Karpas-422 (cell line): ENCODE results near the gene OR2J2. TPM values are rescaled to one million over a fixed set of nuclear protein-coding genes. Genes with fewer than 3 reads are reported as not detected.
"Not testable (repeated sequence)": the region's sequence is repeated elsewhere in the genome, so short reads cannot be mapped to it uniquely, and the experiment has no call there.

Experiments
- DNase-seq: peaks from one replicate; pipeline ENCODE4 v3.0.0-alpha.2; 2015
- H2AFZ ChIP-seq: fragments of 200-600 bp; sonication (generic); 2 replicates; pipeline ENCODE4 v1.6.1; 2014; ENCODE audit warnings: antibody characterized with exemption, low read length, mixed read lengths
- H3K27ac ChIP-seq: fragments of 200-600 bp; sonication (generic); 2 replicates; pipeline ENCODE4 v1.5.1; 2014; ENCODE audit warnings: mild to moderate bottlenecking, low read length, moderate library complexity
- H3K27me3 ChIP-seq: fragments of 200-600 bp; sonication (generic); 2 replicates; pipeline ENCODE4 v1.6.1; 2014; ENCODE audit warnings: low read length, mixed read lengths
- H3K36me3 ChIP-seq: fragments of 200-600 bp; sonication (generic); 2 replicates; pipeline ENCODE4 v1.6.1; 2014; ENCODE audit warnings: low read length, mixed read lengths; ENCODE audit not compliant: insufficient read depth
- H3K4me1 ChIP-seq: fragments of 200-600 bp; sonication (generic); 2 replicates; pipeline ENCODE4 v1.6.1; 2014; ENCODE audit warnings: mild to moderate bottlenecking, low read length, mixed read lengths
- H3K4me2 ChIP-seq: fragments of 200-600 bp; sonication (generic); 2 replicates; pipeline ENCODE4 v1.6.1; 2014; ENCODE audit warnings: low read length, low read depth, mild to moderate bottlenecking; ENCODE audit not compliant: poor library complexity, severe bottlenecking
- H3K4me3 ChIP-seq: fragments of 200-600 bp; sonication (generic); 2 replicates; pipeline ENCODE4 v1.5.1; 2014; ENCODE audit warnings: mild to moderate bottlenecking, antibody characterized with exemption, low read length, mixed read lengths
- H3K79me2 ChIP-seq: fragments of 200-600 bp; sonication (generic); 2 replicates; pipeline ENCODE4 v1.6.1; 2014; ENCODE audit warnings: mild to moderate bottlenecking, low read length, mixed read lengths
- H3K9ac ChIP-seq: fragments of 200-600 bp; sonication (generic); 2 replicates; pipeline ENCODE4 v1.6.0; 2014; ENCODE audit warnings: low read length
- H3K9me2 ChIP-seq: fragments of 200-600 bp; sonication (generic), shearing (Covaris generic); replicated peaks from 2 replicates; pipeline ENCODE4 v1.6.0; 2014; ENCODE audit warnings: mild to moderate bottlenecking, low read length, moderate library complexity; ENCODE audit not compliant: insufficient read depth
- H3K9me3 ChIP-seq: fragments of 300-700, 200-600 bp; sonication (generic); 2 replicates; pipeline ENCODE4 v1.6.1; 2014; ENCODE audit warnings: low read length, mixed read lengths
- H4K20me1 ChIP-seq: fragments of 200-600 bp; sonication (generic); 2 replicates; pipeline ENCODE4 v1.6.1; 2014; ENCODE audit warnings: mild to moderate bottlenecking, antibody characterized with exemption, low read length, low read depth; ENCODE audit not compliant: insufficient read depth
- total RNA-seq: library from RNA; depleted of rRNA; stranded (reverse); fragments of >200 nt; shearing (Covaris generic); gene quantifications from 2 replicates; pipeline ENCODE4 v1.2.3, GENCODE V29; 2014; ENCODE audit warnings: low replicate concordance

The OR2J2 gene
- total RNA-seq, 1 experiment from 2014 or later: not detected

DNA sequence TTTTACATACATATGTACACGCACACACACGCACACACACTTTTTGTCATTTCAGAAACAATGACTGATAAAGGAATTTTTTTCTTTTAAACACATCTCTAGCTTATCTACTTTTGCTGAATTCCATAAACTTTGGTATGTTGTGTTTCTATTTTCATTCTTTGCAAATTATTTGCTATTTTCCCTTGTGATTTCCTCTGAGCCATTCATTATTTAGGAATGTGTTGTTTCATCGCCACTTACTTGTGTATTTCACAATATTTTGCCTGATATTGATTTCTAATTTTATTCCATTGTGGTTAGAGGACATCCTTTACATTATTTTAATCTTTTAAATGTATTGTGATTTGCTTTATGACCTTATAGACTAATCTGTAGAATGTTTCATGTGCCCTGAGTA is 23.6 kb upstream of the OR2J2 start:
- no peaks in the 10 kb centered on the region for H3K27me3 ChIP-seq
- no peak overlapping the region for H3K27ac ChIP-seq

DNA sequence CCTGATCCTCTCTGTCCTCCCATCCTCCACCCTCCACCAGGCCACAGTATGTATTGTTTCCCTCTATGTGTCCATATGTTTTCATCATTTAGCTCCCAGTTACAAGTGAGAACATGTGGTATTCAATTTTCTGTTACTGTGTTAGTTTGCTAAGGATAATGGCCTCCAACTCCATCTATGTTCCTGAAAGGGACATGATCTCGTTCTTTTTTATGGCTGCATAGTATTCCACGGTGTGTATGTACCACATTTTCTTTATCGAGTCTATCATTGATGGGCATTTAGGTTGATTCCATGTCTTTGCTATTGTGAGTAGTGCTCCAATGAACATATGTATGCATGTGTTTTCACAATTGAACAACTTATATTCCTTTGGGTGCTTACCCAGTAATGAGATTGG is 21.3 kb upstream of the OR2J2 start:
- H3K9me2 ChIP-seq, H3K27ac ChIP-seq, H3K4me1 ChIP-seq, DNase-seq, H2AFZ ChIP-seq, H3K36me3 ChIP-seq, H3K9ac ChIP-seq, H3K4me2 ChIP-seq, H3K4me3 ChIP-seq, H3K9me3 ChIP-seq, H3K79me2 ChIP-seq, H3K27me3 ChIP-seq, H4K20me1 ChIP-seq: not testable (repeated sequence)

More for the DNA sequence above, 23.6 kb upstream of the OR2J2 start:
- H3K9me2 ChIP-seq: no peaks in the 10 kb centered on the region
- no peaks in the 10 kb centered on the region for H3K4me1 ChIP-seq
- H4K20me1 ChIP-seq: no peaks in the 10 kb centered on the region
- H3K79me2 ChIP-seq: no peaks in the 10 kb centered on the region
- no peak for DNase-seq
- no peak overlapping the region for H3K4me2 ChIP-seq
- no peak overlapping the region for H2AFZ ChIP-seq
- H3K36me3 ChIP-seq: no peaks in the 10 kb centered on the region
- H3K4me3 ChIP-seq: no peak overlapping the region
- no peaks in the 10 kb centered on the region for H3K9me3 ChIP-seq
- H3K9ac ChIP-seq: no peak overlapping the region

DNA sequence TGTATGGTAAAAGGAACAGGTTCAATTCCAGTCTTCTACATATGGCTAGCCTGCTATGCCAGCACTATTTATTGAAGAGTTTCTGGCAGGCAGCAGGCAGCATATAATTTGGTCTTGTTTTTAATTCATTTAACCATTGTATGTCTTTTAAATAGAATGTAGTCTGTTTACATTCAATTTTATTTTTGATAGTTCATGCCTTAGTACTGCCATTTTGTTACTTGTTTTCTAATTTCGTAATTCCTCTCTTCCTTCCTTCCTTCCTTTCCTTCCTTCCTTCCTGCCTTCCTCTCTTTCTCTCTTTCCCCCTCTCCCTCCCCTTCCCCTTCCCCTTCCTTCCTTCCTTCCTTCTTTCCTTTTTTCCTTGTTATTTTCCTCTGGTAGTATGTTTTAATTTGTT is 17.6 kb upstream of the OR2J2 start:
- H3K4me3 ChIP-seq: no peak overlapping the region
- DNase-seq: no peak

DNA sequence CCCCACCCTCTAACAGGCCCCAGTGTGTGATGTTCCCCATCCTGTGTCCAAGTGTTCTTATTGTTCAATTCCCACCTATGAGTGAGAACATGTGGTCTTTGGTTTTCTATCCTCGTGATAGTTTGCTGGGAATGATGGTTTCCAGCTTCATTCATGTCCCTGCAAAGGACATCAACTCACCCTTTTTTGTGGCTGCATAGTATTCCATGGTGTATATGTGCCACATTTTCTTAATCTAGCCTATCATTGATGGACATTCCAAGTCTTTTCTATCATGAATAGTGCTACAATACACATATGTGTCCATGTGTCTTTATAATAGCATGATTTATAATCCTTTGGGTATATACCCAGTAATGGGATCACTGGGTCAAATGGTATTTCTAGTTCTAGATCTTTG is 15.5 kb upstream of the OR2J2 start:
- not testable (repeated sequence) for H3K9me3 ChIP-seq, H3K27ac ChIP-seq, H3K79me2 ChIP-seq, H3K4me2 ChIP-seq, H2AFZ ChIP-seq, H3K4me1 ChIP-seq, H3K36me3 ChIP-seq, H3K4me3 ChIP-seq, H3K27me3 ChIP-seq, H3K9ac ChIP-seq, H3K9me2 ChIP-seq, DNase-seq, H4K20me1 ChIP-seq

More for the DNA sequence above, 17.6 kb upstream of the OR2J2 start:
- Histone ChIP-seq H2AFZ (no peak overlapping the region), H3K4me2 (no peak overlapping the region), H3K27me3 (no peaks in the 10 kb centered on the region), H3K79me2 (no peaks in the 10 kb centered on the region), H3K4me1 (no peaks in the 10 kb centered on the region), H3K36me3 (no peaks in the 10 kb centered on the region), H3K9me3 (no peaks in the 10 kb centered on the region), H3K9me2 (no peaks in the 10 kb centered on the region), H3K27ac (no peak overlapping the region), H3K9ac (no peak overlapping the region), H4K20me1 (no peaks in the 10 kb centered on the region)

DNA sequence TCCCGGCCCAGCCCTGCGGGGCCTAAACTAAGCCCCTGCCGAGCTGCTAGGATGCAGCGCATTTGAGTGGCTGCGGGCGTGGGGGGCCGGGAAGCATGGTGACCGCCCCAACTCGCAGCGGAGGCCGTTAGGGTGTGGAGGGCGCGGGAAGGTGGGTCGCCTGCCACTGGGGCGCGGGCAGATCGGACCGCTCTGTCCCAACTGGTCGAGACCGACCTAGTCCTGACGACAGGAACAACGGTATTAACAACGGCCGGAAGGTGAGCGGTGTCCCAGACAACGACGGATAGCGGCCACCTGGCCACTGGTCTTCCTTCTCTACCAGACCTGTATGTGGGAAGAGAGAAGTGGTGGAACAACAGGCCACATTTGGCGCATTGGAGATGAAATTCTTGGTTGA is 10.8 kb upstream of the OR2J2 start:
- H3K27me3 ChIP-seq, H3K36me3 ChIP-seq, H3K27ac ChIP-seq, H3K4me1 ChIP-seq, H4K20me1 ChIP-seq, H3K9me3 ChIP-seq, H3K4me2 ChIP-seq, H3K4me3 ChIP-seq, H3K79me2 ChIP-seq, H3K9me2 ChIP-seq, H2AFZ ChIP-seq, DNase-seq, H3K9ac ChIP-seq: not testable (repeated sequence)

DNA sequence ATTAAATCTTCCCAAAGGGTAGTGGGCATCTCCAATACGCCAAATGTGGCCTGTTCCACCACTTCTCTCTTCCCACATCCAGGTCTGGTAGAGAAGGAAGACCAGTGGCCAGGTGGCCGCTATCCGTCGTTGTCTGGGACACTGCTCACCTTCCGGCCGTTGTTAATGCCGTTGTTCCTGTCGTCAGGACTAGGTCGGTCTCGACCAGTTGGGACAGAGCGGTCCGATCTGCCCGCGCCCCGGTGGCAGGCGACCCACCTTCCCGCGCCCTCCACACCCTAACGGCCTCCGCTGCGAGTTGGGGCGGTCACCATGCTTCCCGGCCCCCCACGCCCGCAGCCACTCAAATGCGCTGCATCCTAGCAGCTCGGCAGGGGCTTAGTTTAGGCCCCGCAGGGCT is 5.1 kb upstream of the OR2J2 start:
- H3K9me2 ChIP-seq, H3K4me1 ChIP-seq, H3K36me3 ChIP-seq, H3K4me2 ChIP-seq, H3K4me3 ChIP-seq, H3K79me2 ChIP-seq, H2AFZ ChIP-seq, H3K27ac ChIP-seq, H3K9me3 ChIP-seq, DNase-seq, H3K9ac ChIP-seq, H4K20me1 ChIP-seq, H3K27me3 ChIP-seq: not testable (repeated sequence)

DNA sequence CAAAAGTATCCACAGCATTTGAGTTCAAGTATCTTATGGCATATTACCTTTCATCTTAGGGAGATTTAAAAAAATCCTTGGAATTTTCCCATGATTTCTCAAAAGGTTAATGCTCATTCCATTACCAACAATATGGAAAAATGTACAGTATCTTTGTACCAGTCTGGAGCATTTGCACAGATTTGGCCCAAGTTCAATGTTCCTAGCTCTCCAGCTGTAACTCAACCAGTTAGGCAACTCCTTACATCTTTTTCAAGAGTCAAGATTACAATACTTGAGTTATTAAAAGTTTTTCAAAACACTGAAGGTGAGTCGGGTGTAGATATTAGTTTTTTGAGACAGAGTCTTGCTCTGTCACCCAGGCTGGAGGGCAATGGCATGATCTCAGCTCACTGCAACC is 1.0 kb downstream of the OR2J2 start:
- no peak overlapping the region for H3K27ac ChIP-seq
- no peaks in the 10 kb centered on the region for H3K9me3 ChIP-seq
- H4K20me1 ChIP-seq: no peaks in the 10 kb centered on the region

DNA sequence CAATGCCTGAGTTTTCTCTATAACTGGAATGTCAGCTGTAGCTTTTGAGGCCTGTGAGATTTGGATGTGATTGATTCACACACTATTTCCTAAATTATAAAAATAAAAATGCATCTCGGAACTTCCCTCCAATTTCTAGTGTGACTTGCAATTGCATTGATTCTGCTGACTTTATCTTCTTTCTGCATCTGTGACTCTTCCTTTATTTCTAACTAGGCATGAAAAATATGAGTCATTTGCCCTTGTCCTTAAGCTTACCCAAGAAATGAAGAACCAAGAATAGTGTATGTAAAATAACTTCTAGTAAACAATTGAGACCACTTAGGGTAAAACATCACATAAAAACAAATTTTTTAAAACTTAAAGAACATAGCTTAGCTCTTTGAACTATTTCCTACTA is 12.9 kb downstream of the OR2J2 start:
- no peak overlapping the region for H2AFZ ChIP-seq
- no peaks in the 10 kb centered on the region for H3K27me3 ChIP-seq
- no peak overlapping the region for H3K27ac ChIP-seq
- H3K4me3 ChIP-seq: no peak overlapping the region
- no peaks in the 10 kb centered on the region for H3K4me1 ChIP-seq
- no peaks in the 10 kb centered on the region for H3K36me3 ChIP-seq
- no peaks in the 10 kb centered on the region for H3K79me2 ChIP-seq
- no peaks in the 10 kb centered on the region for H3K9me3 ChIP-seq
- no peak for DNase-seq
- H3K9ac ChIP-seq: no peak overlapping the region
- H4K20me1 ChIP-seq: no peaks in the 10 kb centered on the region
- no peak overlapping the region for H3K4me2 ChIP-seq
- H3K9me2 ChIP-seq: no peaks in the 10 kb centered on the region

More for the DNA sequence above, 1.0 kb downstream of the OR2J2 start:
- Histone ChIP-seq H3K36me3 (no peaks in the 10 kb centered on the region), H2AFZ (no peak overlapping the region), H3K4me1 (no peaks in the 10 kb centered on the region), H3K79me2 (no peaks in the 10 kb centered on the region), H3K4me2 (no peak overlapping the region), H3K4me3 (no peak overlapping the region), H3K9me2 (no peaks in the 10 kb centered on the region), H3K9ac (no peak overlapping the region), H3K27me3 (no peaks in the 10 kb centered on the region)
- no peak for DNase-seq

DNA sequence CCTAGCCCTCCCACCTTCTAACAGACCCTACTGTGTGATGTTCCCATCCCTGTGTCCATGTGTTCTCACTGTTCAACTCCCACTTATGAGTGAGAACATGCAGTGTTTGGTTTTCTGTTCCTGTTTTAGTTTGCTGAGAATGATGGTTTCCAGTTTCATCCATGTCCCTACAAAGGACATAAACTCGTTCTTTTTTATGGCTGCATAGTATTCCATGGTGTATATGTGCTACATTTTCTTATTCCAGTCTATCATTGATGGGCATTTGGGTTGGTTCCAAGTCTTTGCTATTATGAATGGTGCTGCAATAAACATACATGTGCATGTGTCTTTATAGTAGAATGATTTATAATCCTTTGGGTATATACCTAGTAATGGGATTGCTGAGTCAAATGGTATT is 18.0 kb downstream of the OR2J2 start:
- not testable (repeated sequence) for H3K9ac ChIP-seq, DNase-seq

More for the DNA sequence above, 18.0 kb downstream of the OR2J2 start:
- H3K36me3 ChIP-seq, H3K27ac ChIP-seq, H3K9me2 ChIP-seq, H2AFZ ChIP-seq, H3K9me3 ChIP-seq, H3K79me2 ChIP-seq, H3K4me3 ChIP-seq, H3K27me3 ChIP-seq, H3K4me2 ChIP-seq, H3K4me1 ChIP-seq, H4K20me1 ChIP-seq: not testable (repeated sequence)
